ENCODE measurements around the gene TRIO.

- TF ChIP-seq REST (IDR thresholded peaks at IDR 0.05; ENCODE audit: insufficient read depth in 1 of 2, low read depth in 2 of 2, low read length in 2 of 2), result no peak
- TF ChIP-seq TAF1 (IDR thresholded peaks at IDR 0.05; ENCODE audit: borderline replicate concordance, insufficient read depth, low read length), result no peak
- no peak for TF ChIP-seq POLR2AphosphoS5 (IDR thresholded peaks at IDR 0.05; ENCODE audit: low read depth, low read length)
- TF ChIP-seq SIN3A (IDR thresholded peaks at IDR 0.05; ENCODE audit: borderline replicate concordance, insufficient read depth, low read length), result no peak
Observed at GRCh38 chr5:14257995-14258403, 114.9 kb downstream of the TRIO start.

Data from PFSK-1 (cell line).